Right lobe of liver (tissue), 4 donors: ENCODE results near the gene TOM1L2.

Source experiments
- POLR2A ChIP-seq: fragments of 450-650 bp; IDR thresholded peaks from one replicate; pipeline ENCODE4 v1.6.1; 2017; ENCODE audit warnings: antibody characterized with exemption, mild to moderate bottlenecking
- TF ChIP-seq, protein P1 (sequence below), 4 donors: fragments of 200-600 bp in 3 of 4; fragments of 450-650 bp in 1 of 4; IDR thresholded peaks; one replicate each; pipeline versions ENCODE4 v1.5.1 to v1.8.0; 2016 to 2022; ENCODE audit warnings: antibody characterized with exemption in 4 of 4, mild to moderate bottlenecking in 2 of 4
- donor health status: DM: no; HTN: no; CAD: no.
- donor health status: DM: no; HTN: no; CAD: no.
- donor health status: DM: no; HTN: yes; CAD: no.

DNA sequence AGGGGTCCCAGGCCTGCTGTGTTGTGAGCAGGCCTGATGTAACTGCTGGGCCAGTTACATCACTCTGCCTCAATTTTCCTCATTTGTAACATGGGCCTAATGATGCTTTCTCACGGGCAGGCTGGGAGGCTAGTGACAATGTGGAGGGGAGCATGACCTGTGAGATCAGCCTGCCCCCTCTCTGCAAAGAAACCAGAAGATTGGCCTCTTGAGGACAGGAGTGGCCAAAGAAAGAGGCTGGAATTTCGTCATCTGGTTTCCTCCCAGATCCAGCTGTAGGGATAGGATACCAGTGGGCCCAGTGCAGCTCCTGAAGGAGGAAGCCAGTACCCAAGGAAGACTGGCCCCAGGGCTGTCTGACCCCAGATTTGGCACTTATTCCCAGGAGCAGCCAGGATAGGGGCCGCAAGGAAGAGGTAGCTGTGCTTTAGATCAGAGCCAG lies 134.8 kb downstream of the TOM1L2 start:
- TF ChIP-seq POLR2A, result no peak
- TF ChIP-seq, protein P1, sequence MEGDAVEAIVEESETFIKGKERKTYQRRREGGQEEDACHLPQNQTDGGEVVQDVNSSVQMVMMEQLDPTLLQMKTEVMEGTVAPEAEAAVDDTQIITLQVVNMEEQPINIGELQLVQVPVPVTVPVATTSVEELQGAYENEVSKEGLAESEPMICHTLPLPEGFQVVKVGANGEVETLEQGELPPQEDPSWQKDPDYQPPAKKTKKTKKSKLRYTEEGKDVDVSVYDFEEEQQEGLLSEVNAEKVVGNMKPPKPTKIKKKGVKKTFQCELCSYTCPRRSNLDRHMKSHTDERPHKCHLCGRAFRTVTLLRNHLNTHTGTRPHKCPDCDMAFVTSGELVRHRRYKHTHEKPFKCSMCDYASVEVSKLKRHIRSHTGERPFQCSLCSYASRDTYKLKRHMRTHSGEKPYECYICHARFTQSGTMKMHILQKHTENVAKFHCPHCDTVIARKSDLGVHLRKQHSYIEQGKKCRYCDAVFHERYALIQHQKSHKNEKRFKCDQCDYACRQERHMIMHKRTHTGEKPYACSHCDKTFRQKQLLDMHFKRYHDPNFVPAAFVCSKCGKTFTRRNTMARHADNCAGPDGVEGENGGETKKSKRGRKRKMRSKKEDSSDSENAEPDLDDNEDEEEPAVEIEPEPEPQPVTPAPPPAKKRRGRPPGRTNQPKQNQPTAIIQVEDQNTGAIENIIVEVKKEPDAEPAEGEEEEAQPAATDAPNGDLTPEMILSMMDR (IDR thresholded peaks at IDR 0.05), result no peak
